GM18861 (cell line): ENCODE measurements around the gene NAXE.
"Not testable (repeated sequence)": the region's sequence is repeated elsewhere in the genome, so short reads cannot be mapped to it uniquely, and the experiment has no call there.

Experiments used
- ATAC-seq: cut with Tn5 transposase; IDR thresholded peaks from one replicate; pipeline ENCODE4 v1.9.1; 2021; ENCODE audit not compliant: unreplicated experiment

Gene NAXE

DNA sequence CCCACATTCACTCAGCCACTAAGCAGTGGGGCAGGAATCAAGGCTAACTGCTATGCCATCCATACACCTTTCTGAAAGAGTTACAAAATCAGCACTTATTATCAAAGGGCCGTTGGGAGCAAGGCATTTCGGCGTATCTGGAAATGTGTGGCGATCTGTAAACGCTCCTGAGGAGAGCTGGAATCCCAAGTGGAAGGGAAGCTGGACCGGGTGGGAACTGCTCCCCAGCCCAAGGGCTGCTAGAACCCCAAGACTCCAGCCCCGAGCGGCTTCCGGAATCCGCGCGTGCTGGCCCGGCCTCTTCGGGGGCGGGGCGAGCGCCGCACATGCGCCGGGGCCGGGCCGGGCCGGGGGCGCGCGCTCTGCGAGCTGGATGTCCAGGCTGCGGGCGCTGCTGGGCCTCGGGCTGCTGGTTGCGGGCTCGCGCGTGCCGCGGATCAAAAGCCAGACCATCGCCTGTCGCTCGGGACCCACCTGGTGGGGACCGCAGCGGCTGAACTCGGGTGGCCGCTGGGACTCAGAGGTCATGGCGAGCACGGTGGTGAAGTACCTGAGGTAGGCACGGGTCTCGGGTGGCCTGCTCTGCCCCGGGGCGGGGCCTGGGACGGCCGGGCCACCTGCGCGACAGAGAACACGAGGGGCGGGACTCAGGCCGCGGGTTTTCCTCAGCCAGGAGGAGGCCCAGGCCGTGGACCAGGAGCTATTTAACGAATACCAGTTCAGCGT lies at the start of gene NAXE:
NAXE (plus strand) TSS at position 345 of the 726 bp plus-strand sequence; CDS start at position 374, 29 bp downstream.
- peak; percentile 68 for ATAC-seq

DNA sequence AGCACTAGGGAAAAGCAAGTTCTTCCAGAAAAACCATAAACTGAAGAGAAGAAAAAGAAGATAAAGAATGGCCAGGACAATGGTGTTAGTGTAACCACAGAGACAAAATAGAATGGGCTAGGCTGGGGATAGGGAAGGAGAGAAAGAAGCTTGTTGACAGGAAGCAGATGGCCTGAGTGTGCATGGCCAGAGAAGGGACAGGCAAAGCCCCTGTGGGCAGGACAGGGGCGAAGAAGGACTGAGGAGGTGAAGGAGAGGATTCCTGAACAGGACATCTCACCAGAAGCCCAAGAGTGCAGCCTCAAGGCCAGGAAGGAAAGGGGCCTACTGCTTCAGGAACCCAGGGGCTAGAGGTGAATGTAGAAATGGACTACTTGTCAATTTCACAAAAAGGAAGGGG lies 48.5 kb upstream of the NAXE start:
- no peak for ATAC-seq

DNA sequence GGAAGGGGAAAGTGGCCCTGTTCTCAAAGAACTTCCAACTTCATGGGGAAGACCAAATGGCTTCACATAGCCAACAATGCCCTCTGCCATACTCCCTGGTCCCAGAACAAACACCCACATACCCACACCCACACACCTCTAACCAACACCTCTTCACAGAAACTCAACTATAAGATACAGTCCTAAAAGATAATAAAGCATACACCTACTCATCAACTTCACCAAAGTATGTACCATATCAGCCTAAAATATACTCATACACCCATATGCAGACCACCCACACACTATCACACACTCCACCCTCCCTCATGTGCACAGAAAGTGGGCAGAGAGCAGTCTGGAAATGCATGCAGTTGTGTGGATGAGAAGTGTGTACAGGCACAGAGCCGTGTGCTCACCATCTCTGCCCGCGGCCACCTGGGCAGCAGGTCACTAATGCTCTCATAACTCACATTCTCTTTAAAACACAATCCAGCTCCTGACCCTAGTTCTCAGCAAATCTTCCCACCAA lies 46.9 kb upstream of the NAXE start:
- no peak for ATAC-seq

DNA sequence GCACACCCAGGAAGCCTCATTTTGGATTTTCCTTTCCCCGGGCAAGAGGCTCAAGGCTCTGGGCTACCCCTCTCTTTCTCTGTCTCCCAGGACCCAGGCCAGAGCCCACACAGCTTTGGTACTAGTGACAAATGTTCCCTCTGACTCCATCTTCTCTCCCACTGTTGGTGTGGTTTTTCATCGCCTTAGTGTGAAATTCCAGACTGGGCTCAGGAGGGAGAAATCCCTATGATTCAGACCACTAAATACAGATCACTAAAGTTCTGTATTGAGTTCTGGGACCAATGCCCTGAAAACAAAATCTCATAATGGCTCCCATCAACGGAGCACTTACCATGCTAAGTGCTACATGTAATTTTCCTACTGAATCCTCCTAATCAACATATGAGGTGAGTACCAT lies 45.3 kb upstream of the NAXE start:
- no peak for ATAC-seq

DNA sequence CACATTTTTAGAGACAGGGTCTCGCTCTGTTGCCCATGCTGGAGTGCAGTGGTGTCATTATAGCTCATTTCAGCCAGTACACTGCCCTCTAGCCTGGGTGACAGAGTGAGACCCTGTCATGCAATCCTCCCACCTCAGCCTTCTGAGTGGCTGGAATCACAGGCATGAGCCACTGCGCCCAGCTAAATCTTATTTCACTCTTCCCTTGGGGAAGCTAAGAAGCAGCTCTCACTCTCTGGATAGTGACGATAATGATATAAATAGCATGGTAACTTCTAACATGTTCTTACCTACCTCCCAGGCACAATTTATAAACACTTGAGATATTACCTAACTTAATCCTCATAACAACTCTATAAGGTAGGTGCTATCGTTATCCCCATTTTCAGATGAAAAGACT lies 44.1 kb upstream of the NAXE start:
- no peak for ATAC-seq

DNA sequence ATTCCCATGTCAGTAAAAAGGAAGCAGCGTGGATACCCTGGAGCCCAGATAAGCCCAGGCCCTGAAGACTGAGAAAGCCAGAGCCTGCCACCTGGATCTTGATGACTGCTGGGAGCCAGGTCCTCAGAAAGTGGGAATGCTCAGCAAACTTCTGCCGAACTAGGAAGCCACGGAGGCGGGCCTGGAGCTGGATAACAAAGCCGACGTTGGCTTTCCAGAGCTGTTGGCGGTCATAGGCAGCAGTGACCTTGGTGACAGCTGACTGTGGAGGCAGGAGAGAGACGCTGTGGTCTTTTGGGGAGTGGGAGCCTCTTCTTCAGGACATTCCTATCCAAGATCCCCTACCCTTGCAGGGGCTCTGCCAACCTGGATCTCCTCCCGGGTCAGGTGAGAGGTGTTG lies 43.6 kb upstream of the NAXE start:
- ATAC-seq, result no peak

DNA sequence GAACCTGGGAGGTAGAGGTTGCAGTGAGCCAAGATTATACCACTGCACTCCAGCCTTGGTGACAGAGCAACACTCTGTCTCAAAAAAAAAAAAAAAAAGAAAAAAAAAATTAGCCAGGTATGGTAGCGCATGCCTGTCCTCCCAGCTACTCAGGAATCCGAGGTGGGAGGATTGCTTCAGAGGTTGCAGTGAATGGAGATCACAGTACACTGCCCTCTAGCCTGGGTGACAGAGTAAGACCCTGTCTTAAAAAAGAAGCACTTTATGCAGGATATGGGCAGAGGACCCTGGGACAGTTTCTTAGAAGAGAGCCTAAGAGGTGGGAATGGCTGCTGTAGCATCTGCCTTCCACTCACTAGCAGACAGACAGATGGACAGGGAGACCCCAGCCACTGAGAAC lies 42.2 kb upstream of the NAXE start:
- ATAC-seq, result no peak

DNA sequence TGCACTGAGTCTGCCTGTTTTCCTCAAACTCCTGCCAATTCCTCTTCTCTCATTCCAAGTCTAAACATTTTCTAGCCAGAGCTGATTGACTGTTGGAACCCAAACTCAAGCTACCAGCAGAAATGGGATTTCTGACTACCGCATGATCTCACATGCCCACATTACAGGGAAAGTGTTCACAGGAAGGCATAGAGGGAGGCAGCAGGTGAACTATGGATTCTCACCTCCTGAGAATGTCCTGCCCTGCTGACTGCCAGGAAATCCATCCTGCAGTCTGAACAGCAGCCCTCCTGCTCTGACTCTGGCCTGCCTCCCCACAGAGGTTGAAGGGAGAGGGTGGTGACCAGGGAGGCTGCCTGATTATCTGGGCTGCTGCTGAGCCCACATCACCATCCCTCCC lies 41.7 kb upstream of the NAXE start:
- ATAC-seq, result no peak

DNA sequence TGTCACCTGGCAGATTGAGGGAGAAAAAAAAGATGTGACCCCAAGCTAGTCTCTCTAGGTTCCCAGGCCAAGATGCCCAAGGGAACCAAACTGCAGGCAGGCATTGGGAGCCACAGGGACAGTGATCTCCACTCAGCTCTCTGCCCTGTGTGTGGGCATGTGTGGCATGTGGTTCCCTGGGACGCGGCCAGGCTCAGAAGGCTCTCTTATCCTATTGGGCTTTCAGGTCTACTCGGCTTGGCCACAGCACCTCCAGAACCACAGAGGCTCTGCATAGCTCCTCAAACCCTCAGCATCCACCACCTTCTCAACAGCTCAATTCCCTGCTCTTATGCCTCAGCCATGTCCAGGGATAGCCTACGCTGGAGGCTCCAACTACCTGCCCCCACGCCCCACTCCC lies 41.2 kb upstream of the NAXE start:
- ATAC-seq, result no peak

DNA sequence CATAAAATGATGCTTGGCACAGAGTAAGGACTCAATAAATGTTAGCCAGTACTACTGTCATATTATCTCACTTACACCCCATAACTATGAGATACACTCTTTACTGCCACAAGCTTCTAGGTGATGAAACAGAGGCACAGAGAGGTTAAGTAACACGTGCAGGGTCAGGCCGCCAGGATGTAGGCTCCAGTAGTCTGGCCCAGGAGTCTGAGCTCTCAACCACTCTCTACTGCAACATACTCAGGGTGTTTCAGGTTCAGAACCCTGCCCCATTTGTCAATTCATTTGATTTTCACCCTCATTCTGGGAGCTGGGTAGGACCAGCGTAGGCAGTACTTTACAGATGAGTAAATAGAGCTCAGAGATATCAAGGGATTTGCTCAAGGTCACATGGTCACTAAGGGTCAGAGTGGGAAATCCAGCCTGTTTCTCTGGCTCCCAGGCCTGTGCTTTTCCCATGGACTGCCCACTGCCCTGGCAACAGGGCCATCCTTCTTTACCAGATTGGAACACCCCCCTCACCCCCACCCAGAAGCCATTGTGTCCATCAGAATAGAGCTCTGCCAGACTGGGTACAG lies 40.4 kb upstream of the NAXE start:
- no peak for ATAC-seq

DNA sequence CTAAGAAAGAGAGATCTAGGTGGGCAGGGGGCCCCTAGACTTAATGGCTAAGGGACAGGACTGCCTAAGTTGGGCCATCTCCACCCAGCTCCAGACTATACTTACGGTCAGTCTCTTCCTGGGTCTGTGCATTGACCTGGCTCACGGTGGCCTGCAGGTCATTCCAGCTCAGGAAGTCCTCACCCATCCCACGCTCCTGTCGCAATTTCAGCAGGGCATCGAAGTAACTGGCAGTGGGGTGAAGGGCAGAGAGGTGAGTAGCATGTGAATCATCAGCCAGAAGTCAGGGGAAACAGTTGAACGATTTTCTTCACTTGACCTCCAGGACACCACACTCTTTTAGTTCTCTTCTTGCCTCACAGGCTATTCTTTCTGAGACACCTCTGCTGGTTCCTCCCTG lies 39.7 kb upstream of the NAXE start:
- no peak for ATAC-seq

DNA sequence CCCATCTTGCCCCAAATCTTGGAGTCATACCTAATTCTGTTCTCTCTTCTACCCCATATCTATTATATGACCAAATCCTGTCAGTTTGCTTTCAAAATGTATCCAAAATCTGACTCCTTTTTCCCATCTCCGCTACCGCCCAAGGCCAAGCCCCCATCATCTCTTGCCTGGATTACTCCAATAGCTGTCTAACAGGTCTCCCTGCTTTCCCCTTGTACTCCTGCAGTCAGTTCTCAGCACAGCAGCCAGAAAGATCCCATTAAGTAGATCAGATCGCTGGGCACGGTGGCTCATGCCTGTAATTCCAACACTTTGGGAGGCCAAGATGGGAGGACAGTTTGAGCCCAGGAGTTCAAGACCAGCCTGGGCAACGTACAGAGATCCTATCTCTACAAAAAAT lies 39.1 kb upstream of the NAXE start:
- ATAC-seq, result no peak

DNA sequence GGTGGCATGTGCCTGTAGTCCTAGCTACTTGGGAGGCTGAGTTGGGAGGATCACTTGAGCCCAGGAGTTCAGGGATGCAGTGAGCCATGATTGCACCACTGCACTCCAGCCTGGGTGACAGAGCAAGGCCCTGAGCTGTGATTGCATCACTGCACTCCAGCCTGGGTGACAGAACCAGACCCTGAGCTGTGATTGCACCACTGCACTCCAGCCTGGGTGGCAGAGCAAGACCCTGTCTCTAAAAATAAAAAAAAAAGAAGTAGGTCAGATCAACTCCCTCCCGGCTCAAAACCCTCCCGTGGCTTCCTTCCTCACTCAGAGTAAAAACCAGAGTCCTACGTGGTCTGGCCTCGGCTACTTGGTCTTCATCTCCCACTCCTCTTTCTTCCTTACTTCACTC lies 38.6 kb upstream of the NAXE start:
- not testable (repeated sequence) for ATAC-seq

DNA sequence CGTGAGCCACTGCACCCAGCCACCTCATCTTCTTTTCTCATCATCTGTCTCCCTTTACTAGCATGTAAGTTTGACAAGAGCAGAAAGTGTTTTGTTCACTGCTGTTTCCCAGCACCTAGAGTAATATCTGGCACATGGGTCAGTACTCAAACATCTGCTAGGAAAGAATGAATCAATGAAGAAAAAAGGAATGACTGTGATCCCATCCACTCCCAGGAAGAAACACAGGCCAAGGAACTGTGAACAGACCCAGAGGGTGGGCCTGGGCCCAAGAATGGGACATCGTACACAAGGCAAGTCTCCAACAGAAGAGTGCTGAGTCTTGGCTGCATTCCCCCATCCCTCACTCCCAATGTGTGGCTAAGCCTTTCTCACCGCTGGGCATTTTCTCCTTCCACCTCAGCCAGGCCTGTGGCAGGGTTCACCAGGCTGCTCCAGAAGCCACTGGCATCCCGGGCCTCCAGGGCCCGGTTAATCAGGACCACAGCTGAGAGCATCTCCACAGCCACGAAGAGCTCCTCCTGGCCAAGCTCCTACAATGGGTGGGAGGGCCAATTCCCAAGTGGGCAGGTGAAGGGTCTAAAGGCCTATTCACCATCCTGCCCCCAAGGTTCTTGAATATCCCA lies 37.6 kb upstream of the NAXE start:
- no peak for ATAC-seq

DNA sequence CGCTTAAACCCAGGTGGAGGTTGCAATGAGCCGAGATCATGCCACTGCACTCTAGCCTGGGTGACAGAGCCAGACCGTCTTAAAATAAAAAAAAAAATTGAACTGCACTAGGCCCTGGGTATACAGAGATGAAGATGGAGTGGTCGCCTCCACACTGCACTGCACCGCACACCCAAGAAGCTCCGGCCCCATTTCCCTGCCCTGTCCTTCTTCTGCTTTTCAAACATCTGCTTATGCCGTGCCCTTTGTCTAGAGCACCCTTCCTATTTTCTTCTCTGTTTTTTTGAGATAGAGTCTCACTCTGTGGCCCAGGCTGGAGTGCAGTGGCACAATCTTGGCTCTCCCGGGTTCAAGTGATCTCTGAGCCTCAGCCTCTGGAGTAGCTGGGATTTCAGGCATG lies 36.6 kb upstream of the NAXE start:
- ATAC-seq, result no peak

DNA sequence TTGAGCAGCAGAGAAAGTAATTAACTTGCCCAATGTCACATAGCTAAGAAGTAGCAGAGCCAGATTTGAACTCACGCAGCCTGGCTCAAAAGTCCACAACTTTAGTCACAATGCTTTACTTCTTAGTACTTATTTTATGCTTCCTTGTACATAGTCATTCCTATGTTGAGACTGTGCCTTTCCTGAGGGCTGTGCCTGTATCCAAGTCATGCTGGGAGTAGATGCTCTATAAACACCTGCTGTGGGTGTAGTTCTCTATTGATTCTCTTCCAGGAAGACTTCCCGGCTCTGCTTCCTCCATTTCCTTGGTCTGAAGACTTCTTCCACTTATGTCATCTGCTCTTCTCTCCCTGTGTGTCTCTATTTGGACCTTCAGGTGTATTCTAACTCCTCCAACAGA lies 35.9 kb upstream of the NAXE start:
- ATAC-seq, result no peak

DNA sequence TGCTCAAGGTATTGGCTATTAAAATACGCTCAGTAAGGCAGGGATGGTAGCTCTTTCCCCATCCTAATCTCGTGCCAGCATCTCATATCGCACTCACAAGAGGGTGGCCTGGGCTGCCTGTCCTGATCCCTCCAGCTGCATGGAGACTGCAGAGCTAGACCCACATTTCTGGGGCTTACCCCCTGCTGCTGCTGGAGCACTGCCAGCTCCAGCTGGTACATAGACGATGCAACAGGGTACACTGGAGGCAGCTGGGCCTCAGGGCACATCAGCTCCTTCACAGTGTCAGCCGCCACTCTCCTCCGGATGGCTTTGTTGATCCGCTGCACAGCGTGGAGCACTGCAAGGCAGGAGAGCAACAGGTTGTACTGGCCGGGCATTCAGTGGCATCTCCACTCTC lies 35.2 kb upstream of the NAXE start:
- no peak for ATAC-seq

DNA sequence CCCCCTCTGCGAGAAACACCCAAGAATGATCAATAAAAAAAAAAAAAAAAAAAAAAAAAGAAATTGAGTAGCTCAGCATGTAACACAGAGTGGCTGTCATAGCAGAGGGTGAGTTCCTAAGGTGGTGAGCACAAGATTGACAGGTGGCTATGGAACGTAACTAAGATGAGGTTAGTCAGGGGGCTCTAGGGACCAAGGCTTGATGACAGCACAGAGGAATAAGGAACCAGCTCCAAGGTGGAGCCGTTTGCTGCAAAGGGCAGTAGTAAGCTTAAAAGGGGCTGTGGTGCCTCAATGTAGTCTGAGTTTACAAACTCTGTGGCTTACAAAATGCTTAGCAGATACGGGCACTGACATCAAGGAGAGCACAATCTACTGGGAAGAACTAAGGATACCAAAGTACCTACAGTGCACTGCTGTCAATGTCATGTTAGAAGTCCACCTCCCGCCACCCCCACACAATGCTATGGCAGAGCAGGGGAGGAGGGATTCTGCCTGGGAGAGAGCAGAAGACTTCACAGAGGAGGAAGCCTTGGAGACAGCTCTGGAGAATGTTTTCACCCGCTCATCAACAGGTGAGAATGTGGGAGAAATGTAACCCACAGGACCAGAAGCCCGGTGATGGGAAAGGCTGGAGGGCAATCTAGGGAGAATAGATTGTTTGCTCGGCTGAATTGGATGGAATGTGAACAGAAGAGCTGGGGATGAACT lies 32.3 kb upstream of the NAXE start:
- no peak for ATAC-seq

DNA sequence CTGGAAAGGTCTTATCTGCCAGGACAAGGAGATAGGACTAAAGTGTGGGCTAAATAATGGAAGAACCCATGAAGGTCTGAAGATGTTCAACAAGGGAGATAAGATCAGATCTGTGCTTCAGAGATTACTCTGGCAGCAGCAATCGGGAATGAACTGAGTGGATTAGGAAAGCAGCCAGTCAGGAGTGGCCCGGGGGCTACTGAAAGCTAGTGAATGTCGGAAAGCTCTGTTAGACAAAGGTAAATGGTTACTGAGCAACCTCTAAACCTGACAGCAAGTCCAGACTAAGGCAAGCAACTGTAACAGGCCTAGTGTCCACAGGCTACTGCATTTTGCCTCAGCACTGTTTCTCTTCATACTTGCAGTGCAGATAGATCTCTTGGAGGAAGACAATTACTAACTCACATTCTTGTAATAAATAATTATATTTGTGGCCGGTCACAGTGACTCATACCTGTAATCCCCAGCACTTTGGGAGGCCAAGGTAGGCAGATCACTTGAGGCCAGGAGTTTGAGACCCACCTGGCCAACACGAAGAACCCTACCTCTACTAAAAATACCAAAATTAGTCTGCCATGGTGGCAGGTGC lies 31.7 kb upstream of the NAXE start:
- ATAC-seq, result no peak

DNA sequence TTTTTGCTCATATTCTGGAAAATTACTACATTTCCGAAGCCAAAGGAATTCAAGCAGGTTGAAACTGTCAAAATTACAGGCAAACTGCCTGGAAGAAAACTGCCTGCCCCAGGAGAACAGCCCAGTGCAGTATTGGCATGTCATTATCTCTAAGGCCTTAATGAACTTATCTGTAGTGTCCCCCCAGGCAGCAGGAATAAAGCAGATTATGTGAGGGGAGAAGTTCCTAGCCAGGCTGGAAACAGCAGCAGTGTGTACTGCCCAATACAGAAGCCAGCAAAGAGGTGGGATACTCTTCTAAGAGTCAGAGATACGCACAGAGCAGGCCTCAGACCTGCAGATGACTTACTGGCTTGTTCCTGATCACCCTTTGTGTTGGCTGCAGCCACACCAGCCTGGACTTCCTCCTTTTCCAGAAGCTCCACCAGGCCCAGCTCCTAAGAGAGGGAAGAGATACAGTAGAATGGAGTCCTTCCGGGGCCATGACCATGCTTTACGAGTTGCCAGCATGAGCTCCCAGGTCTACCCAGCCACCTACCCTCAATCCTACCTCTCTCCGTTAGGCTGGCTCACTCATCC lies 30.9 kb upstream of the NAXE start:
- no peak for ATAC-seq

DNA sequence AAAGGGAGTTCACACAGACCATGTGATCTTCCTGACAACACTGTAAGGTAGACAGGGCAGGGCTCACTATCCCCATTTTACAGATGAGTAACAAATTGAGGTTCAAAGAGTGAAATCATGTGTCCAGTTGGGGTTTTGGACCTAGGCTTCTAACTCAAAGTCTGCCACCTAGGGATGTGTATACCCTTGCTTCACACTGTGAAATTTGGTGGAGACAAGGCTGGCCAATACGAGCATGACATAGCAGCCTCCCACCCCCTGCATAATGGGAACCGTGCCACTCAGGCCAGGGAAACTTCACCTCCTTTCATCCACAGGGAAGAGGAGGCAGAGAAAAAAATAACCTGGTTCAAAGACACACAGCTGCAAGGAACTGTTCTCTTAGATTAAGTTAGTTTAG lies 26.1 kb upstream of the NAXE start:
- no peak for ATAC-seq
